Panc1 (cell line): ENCODE data around the gene MBTD1. TPM values are rescaled to one million over a fixed set of nuclear protein-coding genes. Genes with fewer than 3 reads are reported as not detected.

Experiments
- ATAC-seq: fragments of 200-7000 bp; cut with Tn5 transposase; 2 replicates; pipeline ENCODE4 v1.9.1; 2020; ENCODE audit warnings: mild to moderate bottlenecking, moderate library complexity
- BruUV-seq: library from RNA; stranded (reverse); fragments of 400-500 nt; replicated peaks from 2 replicates; lab custom pipeline; 2021; lab: Mats Ljungman, UMichigan
- CTCF ChIA-PET: fragments of 300-600 bp; sonication (Branson Sonifier 250); formaldehyde crosslinking; loops from one replicate; lab custom pipeline; 2022; ENCODE audit warnings: antibody characterized with exemption; lab: Charles Lee
- POLR2A ChIA-PET: fragments of 300-600 bp; sonication (Branson Sonifier 250); formaldehyde crosslinking; loops from one replicate; lab custom pipeline; 2022; ENCODE audit warnings: antibody characterized with exemption; lab: Charles Lee
- DNase-seq: peaks from one replicate; pipeline ENCODE4 v3.0.0-alpha.2; 2010; ENCODE audit warnings: low read depth, low spot score
- H3K27ac ChIP-seq: 2 replicates; pipeline ENCODE4 v1.5.1; 2011; ENCODE audit warnings: mild to moderate bottlenecking, low read length, inconsistent platforms
- H3K27me3 ChIP-seq: fragments of 200-500 bp; sonication (Bioruptor generic); 2 replicates; pipeline ENCODE4 v1.6.0; 2014; ENCODE audit warnings: low read length, inconsistent platforms; ENCODE audit not compliant: control insufficient read depth, insufficient read depth
- H3K36me3 ChIP-seq: fragments of 200-500 bp; sonication (Bioruptor generic); 2 replicates; pipeline ENCODE4 v1.5.1; 2014; ENCODE audit warnings: inconsistent platforms, mild to moderate bottlenecking, low read length, moderate library complexity; ENCODE audit not compliant: control insufficient read depth, insufficient read depth
- H3K4me1 ChIP-seq: 2 replicates; pipeline ENCODE4 v1.5.1; 2011; ENCODE audit warnings: inconsistent platforms, mild to moderate bottlenecking, low read length, moderate library complexity; ENCODE audit not compliant: control insufficient read depth, insufficient read depth
- H3K4me3 ChIP-seq, 2 experiments: 2 replicates each; pipeline ENCODE4 v1.5.1; 2011 to 2012; ENCODE audit warnings: low read depth in 2 of 2, low read length in 2 of 2, mild to moderate bottlenecking in 2 of 2, inconsistent platforms in 1 of 2, moderate library complexity in 1 of 2
- H3K9me3 ChIP-seq: fragments of 200-500 bp; sonication (Bioruptor generic); 2 replicates; pipeline ENCODE4 v1.5.1; 2014; ENCODE audit warnings: low read depth, mild to moderate bottlenecking, inconsistent platforms, low read length, moderate library complexity; ENCODE audit not compliant: control insufficient read depth, insufficient read depth
- POLR2AphosphoS5 ChIP-seq: IDR thresholded peaks from 2 replicates; pipeline ENCODE4 v1.6.1; 2012; ENCODE audit warnings: mild to moderate bottlenecking, low read depth, low read length, moderate library complexity
- REST ChIP-seq, 2 experiments: IDR thresholded peaks; 2 replicates each; pipeline ENCODE4 v1.6.1; 2011 to 2012; ENCODE audit warnings: low read depth in 2 of 2, control low read depth in 1 of 2, low read length in 1 of 2, mild to moderate bottlenecking in 1 of 2, moderate library complexity in 1 of 2; ENCODE audit not compliant: insufficient read depth in 1 of 2
- SIN3A ChIP-seq: IDR thresholded peaks from 2 replicates; pipeline ENCODE4 v1.6.1; 2012; ENCODE audit warnings: low read depth, mild to moderate bottlenecking, low read length, moderate library complexity, borderline replicate concordance; ENCODE audit not compliant: insufficient read depth
- in situ Hi-C: cut with HindIII; loops from 2 replicates; pipeline ENCODE4 v1.10.0; 2016; ENCODE audit warnings: low sequenced_read_pairs, low pct_unique_long_range_greater_than_20kb
- intact Hi-C: fragments of 100-400 bp; cut with micrococcal nuclease; formaldehyde crosslinking; loops from one replicate; pipeline ENCODE4 v1.10.0; 2022; ENCODE audit not compliant: unreplicated experiment
- total RNA-seq: library from RNA; stranded (reverse); gene quantifications from one replicate; pipeline ENCODE4 v1.2.1, GENCODE V29; 2021; ENCODE audit not compliant: unreplicated experiment
- TF ChIP-seq, protein P1 (sequence below): fragments of 450-650 bp; IDR thresholded peaks from 2 replicates; pipeline ENCODE4 v1.5.1; 2017; ENCODE audit warnings: mild to moderate bottlenecking

MBTD1 gene
- total RNA-seq, 1 experiment from 2014 or later = 16.6 TPM

- DNase-seq = no peak
- Histone ChIP-seq H3K27me3 (no peaks in the 10 kb centered on the region), H3K27ac (no peak overlapping the region), H3K9me3 (no peaks in the 10 kb centered on the region), H3K4me1 (no peaks in the 10 kb centered on the region), H3K4me3 (no peak overlapping the region), H3K36me3 (no peaks in the 10 kb centered on the region)
- TF ChIP-seq, protein P1, sequence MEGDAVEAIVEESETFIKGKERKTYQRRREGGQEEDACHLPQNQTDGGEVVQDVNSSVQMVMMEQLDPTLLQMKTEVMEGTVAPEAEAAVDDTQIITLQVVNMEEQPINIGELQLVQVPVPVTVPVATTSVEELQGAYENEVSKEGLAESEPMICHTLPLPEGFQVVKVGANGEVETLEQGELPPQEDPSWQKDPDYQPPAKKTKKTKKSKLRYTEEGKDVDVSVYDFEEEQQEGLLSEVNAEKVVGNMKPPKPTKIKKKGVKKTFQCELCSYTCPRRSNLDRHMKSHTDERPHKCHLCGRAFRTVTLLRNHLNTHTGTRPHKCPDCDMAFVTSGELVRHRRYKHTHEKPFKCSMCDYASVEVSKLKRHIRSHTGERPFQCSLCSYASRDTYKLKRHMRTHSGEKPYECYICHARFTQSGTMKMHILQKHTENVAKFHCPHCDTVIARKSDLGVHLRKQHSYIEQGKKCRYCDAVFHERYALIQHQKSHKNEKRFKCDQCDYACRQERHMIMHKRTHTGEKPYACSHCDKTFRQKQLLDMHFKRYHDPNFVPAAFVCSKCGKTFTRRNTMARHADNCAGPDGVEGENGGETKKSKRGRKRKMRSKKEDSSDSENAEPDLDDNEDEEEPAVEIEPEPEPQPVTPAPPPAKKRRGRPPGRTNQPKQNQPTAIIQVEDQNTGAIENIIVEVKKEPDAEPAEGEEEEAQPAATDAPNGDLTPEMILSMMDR = no peak
- TF ChIP-seq SIN3A = no peak
- TF ChIP-seq POLR2AphosphoS5 = no peak
- POLR2A ChIA-PET = no interaction called here
- CTCF ChIA-PET = no interaction called here
- in situ Hi-C loops (no loop called here), intact Hi-C loops (no loop called here)
- no TSS peak for BruUV-seq
- ATAC-seq = no peak
These were observed 115.4 kb downstream of the MBTD1 start for GRCh38 chr17:51144266-51145022.

DNA sequence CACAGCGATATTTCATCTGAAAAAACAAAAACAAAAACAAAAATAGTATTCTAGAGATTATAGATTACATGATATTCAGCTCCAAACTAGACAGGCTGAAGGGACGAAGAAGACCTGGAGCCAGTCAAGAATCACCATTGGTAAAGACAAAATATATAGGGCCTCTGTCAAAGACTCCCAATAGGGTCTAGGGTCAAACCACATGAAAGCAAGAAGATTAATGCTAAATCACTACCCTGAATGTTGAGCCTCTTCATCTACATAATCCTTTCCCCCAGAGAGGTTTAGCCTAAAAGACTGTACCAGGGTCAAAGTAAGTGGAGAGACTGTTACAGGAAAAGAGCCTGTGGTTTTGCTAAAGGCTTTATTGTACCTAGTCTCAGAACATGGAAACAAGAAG, 117.3 kb downstream of the MBTD1 start:
- ChIA-PET POLR2A (interaction anchor here (0.6 kb wide), 1 partner anchor 12 kb away, joined by 10 read pairs; no protein-coding TSS in a partner anchor), CTCF (interaction anchor here (0.6 kb wide), 1 partner anchor 572 kb away, joined by 3 read pairs; no protein-coding TSS in a partner anchor)
- in situ Hi-C loops (no loop called here), intact Hi-C loops (no loop called here)
- ATAC-seq (no peak), DNase-seq (no peak)
- Histone ChIP-seq H3K4me3 (no peak overlapping the region), H3K27me3 (no peaks in the 10 kb centered on the region), H3K36me3 (no peaks in the 10 kb centered on the region), H3K27ac (no peak overlapping the region), H3K9me3 (no peaks in the 10 kb centered on the region), H3K4me1 (no peaks in the 10 kb centered on the region)
- TF ChIP-seq, protein P1 = no peak
- TF ChIP-seq REST (IDR thresholded peaks at IDR 0.05; ENCODE audit: insufficient read depth in 1 of 2, low read depth in 2 of 2, low read length in 1 of 2) = no peak
- no TSS peak for BruUV-seq
